ELF-1 (cell line): ENCODE measurements around the gene NR1H4.
"Not testable (repeated sequence)": the region's sequence is repeated elsewhere in the genome, so short reads cannot be mapped to it uniquely, and the experiment has no call there.

Source experiments
- DNase-seq: peaks from one replicate; pipeline ENCODE4 v3.0.0-alpha.2; 2016; ENCODE audit warnings: low read depth, low spot score

Gene NR1H4

GRCh38 chr12:100473716-100474150 lies at the start of gene NR1H4:
TSS of gene NR1H4 (plus strand) at chr12:100473866. CDS start at chr12:100493324, 19,458 bp downstream.
- DNase-seq, result no peak

DNA sequence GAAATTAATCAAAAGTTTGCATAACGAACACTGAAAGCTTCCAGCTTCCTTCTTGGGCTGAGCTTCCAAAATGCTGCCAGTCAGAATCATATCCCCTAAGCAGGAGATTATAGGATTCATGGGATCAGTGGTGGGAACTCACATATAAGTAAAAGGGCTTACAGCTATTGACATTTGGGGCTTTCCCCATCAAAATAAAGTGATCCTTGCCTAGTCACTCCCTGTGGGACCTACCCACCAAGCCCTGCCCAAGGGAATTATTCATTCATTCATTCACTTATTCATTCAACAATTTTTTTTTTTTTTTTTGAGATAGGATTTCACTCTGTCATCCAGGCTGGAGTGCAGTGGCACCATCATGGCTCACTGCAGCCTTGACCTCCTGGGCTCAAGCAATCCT lies 47.5 kb upstream of the NR1H4 start:
- DNase-seq, result no peak

GRCh38 chr12:100427078-100427477 lies 46.6 kb upstream of the NR1H4 start:
- DNase-seq, result no peak

- DNase-seq, result not testable (repeated sequence)
These were observed 43.4 kb upstream of the NR1H4 start for GRCh38 chr12:100430251-100430650.

DNA sequence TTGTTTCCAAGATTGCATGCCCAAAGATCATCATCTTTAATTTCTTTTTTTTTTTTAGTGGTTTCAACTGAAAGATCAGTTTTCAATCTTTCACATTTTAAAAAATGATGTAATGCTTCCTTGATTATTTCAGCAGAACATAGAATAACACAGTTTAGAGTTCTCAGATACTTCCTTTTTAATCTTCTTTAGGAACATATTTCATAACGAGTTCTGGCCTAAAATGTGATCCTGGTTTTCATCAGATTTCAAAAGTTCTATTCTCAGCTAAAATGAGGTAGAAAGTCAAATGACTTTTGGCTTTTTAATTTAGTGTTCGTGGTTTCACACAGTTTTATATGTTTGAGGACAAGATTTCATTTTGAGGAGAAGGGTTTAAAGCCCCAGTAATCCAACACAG lies 40.0 kb upstream of the NR1H4 start:
- DNase-seq, result no peak

DNA sequence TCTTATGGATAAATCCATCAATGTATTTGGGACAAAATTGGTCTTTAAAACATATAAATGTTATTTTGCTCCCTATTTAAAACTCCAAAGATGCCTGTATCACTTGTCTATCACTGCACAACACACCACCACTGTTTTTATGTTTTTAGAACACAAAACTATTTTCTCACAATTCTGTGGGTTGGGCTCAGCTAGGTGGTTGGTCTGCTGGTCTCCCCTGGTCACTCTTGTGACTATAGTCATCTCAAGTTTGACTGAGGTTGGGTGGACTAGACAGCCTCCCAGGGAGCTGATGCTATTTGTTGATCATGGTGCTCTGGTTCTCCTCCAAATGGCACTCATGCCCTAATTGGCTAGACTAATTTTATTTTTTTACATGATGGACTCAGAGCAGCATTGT lies 39.5 kb upstream of the NR1H4 start:
- no peak for DNase-seq

DNA sequence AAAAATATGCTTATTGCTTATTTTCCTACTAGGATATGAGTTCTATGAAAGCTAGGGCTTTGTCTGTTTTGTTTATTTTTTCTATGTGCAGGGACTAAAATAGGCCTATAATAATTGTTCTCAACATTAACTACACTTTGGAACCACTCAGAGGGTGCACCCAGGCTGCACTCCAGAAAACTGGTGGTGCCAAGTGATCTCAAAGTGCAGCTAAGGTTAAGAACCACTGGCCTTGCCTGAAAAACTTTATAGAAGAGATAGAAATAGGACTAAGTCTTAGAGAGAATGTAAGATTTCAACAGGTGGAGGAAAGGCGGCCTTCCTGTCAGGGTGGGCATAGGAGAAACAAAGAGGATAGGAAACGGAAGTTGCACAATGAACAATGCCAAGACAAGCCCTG lies 37.7 kb upstream of the NR1H4 start:
- DNase-seq, result no peak

DNA sequence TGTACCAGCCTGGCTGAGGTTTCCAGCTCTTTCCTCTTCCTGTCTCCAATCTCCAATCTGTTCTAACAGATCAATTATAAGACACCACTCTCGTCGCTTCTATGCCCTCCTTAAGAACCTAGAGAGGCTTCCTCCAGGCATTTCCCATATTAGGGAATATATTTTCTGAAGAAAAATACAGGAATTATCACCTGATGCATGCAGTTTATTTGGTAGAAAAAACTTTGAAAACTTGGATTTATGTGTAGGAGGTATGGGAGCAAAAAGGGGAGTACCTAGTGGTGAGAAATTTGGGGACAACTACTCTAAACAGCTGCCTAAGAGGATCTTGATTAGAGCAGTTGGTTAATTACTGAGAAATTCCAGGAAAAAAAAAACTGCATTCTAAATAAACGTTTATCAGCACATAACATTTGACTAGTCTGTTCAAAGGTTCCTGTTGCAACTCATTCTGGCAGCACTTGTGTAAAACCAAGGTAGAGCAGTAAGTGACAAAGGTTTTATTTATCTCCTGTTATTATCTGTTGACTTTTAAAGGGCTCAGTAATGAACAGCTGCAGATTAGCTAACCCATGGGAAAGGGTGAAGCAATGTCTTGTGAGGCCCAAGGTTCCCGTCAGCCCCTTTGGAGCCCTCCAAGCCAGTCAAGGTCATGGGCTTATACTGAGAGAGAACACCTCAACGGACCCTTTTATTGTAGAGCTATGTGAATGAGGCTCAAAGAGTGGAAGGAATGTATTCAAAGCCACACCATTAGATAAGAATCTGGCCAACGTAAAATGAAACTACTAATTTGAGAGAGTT lies 36.4 kb upstream of the NR1H4 start:
- DNase-seq, result no peak

- no peak for DNase-seq
These were observed 33.9 kb upstream of the NR1H4 start for GRCh38 chr12:100439797-100440196.

- no peak for DNase-seq
These were observed 31.3 kb upstream of the NR1H4 start for GRCh38 chr12:100442403-100442802.

- DNase-seq, result no peak
These were observed 30.2 kb upstream of the NR1H4 start for GRCh38 chr12:100443434-100443833.

DNA sequence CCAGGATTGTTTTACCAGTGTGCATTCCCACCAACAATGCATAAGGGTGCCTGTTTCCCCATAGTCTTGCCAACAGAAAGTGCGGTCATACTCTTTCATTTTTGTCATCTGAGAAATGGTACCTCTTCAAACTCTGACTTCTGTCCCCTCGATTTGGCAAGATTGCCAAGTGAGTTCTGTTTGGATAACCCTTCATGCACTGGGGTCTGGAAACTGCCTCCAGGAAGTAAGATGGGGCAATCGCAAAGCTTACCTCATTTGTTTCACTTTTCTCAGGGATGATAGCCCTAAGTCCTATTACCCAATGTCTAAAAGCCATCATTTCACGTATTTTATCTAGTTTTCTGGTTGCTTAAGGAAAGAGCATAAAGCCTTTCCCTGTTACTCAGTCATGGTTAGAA lies 28.6 kb upstream of the NR1H4 start:
- DNase-seq, result no peak

GRCh38 chr12:100447381-100447780 lies 26.3 kb upstream of the NR1H4 start:
- no peak for DNase-seq

DNA sequence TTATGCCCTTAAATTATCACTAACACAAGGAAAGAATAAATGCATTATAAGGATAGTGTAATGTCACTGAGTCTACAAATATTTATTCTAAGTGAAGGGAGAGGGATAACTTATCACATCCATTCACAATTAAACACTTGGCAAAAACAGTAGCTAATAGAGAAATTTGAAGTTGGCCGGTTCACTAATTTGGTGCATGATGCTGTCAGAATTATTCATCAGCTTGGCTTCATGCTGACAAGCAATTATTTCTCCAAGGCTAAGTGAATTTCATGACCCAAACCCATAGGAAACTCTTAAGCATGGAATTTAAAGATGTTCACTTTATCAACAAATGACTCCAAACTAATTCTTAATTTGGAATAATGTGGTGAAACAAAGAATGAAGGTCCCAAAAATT lies 25.0 kb upstream of the NR1H4 start:
- DNase-seq, result no peak

GRCh38 chr12:100450735-100451134 lies 22.9 kb upstream of the NR1H4 start:
- DNase-seq, result no peak

GRCh38 chr12:100453951-100454350 lies 19.7 kb upstream of the NR1H4 start:
- DNase-seq, result no peak

DNA sequence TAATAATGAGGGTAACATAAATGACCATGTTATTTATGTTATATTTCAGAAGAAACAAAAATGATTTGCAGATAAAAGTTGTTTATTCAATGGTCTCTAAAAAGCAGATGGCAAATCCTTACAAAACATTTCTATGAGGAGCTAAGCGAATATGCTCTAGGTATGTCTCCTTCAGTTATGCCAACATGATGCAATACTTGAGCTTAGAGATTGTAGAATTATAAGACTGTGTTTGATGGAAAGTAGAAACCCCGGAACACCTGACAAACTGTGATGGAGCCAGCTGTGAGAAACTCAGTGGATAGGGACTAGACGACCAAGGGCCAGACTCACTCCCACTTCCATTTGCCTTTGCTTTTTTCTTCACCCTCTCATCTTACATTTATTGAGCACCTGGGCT lies 17.8 kb upstream of the NR1H4 start:
- no peak for DNase-seq

DNA sequence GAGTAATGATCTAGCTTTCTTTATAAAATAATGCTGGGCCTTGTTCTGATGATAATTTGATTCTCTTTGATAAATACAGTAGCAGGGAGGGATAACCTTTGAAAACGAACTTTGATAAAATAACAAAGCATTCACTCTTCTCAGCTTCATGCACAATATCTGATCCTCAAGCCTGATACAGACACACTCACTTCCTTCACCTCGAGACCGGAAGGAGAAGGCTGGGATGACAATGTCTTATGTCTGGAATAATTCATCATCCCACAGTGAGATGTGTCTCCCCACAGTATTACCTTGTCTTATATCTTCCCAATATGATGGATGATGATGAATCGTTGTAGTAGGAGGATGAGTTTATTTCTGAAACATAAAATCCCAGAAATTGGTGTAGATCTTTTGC lies 15.5 kb upstream of the NR1H4 start:
- no peak for DNase-seq

DNA sequence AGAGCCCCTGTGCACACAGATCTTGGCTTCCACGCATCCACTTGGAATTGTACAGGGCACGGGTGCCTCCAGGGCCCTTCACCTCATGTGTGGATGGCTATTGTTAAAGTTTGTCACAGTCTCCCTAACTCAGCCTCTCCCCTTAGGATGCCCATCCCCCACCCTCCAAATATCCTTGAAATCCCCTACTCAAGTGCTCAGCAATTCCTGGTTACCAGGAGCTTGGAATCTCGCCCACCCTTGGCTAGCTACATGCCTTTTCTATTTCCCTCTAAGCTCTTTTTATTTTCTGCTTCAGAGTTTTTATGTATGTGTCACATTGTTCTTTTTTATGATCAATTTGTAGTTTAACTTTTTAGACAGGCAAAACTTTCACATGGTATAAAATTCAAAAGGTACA lies 13.0 kb upstream of the NR1H4 start:
- DNase-seq, result no peak

DNA sequence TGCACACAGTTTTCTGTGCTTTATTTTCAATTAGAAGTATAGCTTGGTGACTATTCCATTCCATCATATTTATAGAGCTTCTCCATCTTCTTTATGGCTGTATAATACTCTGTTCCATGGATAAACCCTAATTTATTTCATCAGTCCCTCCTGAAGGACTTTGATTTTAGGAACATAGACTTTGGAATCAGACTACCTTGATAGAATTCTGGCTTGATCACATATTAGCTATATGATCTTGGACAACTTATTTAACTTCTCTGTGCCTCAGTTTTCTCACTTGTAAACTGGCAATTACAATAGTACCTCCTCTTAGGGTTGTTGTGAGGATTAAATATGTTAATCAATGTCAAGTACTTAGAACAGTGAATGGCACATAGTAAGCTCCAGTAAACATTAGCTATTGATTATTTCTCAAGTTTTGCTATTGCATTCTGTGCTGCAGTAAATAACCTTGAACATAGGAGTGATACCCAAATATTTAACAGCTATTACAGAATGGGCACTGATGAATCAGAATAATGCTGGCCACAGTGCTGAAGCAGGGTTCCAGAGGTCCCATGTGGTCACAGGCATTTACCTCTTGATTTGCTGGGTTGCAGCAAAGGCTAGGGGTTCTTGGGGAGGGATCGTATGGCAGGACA lies 12.2 kb upstream of the NR1H4 start:
- no peak for DNase-seq

DNA sequence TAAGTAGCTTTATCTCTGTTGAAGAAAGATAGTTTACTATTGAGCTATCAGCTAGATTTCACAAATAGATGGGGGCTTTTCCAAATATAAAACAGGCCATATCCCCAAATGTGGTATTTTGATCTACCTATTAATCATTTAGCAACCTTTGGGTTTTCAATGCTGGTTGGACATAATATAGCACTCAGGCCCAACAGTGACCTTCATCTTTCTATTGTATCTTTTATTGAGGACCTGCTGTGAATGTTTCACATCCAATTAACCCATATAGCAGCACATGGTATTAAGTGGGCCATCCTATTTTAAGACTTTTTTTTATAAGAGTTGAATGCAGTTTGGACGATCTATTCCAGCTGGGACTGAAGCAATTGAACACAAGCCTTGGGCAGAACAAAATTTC lies 10.0 kb upstream of the NR1H4 start:
- DNase-seq, result no peak

- DNase-seq, result no peak
These were observed 9.1 kb upstream of the NR1H4 start for GRCh38 chr12:100464529-100464928.

DNA sequence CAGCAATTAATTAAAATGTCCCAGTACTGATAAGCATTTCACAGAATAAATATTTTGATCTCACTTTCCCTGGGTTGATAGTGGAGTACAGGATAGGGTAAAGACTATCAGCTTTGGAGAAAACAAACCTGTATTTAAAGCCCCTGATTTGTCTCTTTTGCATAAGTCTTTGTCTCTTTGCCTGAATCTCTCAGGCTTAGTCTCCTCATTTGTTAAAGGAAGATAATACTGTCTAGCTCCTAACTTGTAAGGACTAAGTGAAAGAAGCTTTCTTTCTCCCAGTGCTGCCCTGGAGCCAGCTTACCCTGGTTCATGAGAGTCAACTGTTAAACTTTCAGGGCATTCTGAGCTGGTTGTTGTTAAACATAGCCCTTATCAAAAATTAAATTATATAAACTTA lies 5.5 kb upstream of the NR1H4 start:
- DNase-seq, result no peak
